Measurements from ENCODE around the gene COL23A1. TPM values are rescaled to one million over a fixed set of nuclear protein-coding genes. Genes with fewer than 3 reads are reported as not detected.

The COL23A1 gene
- total RNA-seq, 1 donor from 2014 or later, result 75.2 TPM

DNA sequence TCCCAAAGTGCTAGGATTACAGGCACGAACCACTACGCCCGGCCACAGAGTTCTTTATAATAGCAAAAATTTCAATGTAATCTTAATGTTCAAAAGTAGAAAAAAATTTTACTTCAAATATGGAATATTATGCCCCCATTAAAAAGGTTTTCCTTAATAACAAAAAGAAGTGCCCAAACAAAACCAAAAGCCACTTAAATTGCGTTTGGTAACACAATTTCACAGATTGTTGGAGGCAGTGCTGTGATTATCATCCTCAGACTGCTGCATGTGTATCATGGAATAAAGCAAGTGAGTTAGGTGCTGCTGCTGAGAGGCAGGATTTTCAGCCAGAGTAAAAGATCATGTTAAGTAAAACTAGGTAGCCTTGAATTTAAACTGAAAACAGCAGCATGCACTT is 132.7 kb downstream of the COL23A1 start:
- H3K4me1 Mint-ChIP-seq (ENCODE audit: unreplicated experiment), result peaks cover 30% of the 10 kb centered on the region
- H3K27ac Mint-ChIP-seq (ENCODE audit: unreplicated experiment), result no peak overlapping the region
- DNase-seq (ENCODE audit: low spot score), result no peak
- H3K27me3 Mint-ChIP-seq (ENCODE audit: unreplicated experiment), result peaks cover 1% of the 10 kb centered on the region
- no peaks in the 10 kb centered on the region for H3K9me3 Mint-ChIP-seq (ENCODE audit: unreplicated experiment)
- TF ChIP-seq, protein P1, sequence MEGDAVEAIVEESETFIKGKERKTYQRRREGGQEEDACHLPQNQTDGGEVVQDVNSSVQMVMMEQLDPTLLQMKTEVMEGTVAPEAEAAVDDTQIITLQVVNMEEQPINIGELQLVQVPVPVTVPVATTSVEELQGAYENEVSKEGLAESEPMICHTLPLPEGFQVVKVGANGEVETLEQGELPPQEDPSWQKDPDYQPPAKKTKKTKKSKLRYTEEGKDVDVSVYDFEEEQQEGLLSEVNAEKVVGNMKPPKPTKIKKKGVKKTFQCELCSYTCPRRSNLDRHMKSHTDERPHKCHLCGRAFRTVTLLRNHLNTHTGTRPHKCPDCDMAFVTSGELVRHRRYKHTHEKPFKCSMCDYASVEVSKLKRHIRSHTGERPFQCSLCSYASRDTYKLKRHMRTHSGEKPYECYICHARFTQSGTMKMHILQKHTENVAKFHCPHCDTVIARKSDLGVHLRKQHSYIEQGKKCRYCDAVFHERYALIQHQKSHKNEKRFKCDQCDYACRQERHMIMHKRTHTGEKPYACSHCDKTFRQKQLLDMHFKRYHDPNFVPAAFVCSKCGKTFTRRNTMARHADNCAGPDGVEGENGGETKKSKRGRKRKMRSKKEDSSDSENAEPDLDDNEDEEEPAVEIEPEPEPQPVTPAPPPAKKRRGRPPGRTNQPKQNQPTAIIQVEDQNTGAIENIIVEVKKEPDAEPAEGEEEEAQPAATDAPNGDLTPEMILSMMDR (IDR thresholded peaks at IDR 0.05; ENCODE audit: unreplicated experiment), result no peak
- H3K4me3 Mint-ChIP-seq (ENCODE audit: unreplicated experiment), result no peak overlapping the region
- no peaks in the 10 kb centered on the region for H3K36me3 Mint-ChIP-seq (ENCODE audit: low read depth, unreplicated experiment)

DNA sequence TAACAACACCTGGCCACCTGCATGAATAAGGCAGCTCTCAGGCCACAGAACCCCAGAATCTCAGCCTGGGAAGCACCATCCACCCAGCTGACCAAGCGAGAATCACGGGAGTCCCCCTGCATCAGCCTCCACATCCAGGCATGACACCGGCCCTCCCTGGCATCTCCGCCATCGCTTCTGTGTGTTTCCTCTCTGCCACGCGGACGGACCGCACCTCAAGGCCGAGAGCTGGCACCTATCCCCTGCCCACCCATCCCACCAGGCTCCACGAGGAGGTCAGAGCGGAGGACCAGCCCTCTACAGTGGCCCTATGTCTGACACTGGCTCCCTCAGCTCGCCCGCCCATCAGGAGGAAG is 134.7 kb downstream of the COL23A1 start:
- H3K27ac Mint-ChIP-seq (ENCODE audit: unreplicated experiment), result no peak overlapping the region
- H3K36me3 Mint-ChIP-seq (ENCODE audit: low read depth, unreplicated experiment), result no peaks in the 10 kb centered on the region
- peaks cover 1% of the 10 kb centered on the region for H3K27me3 Mint-ChIP-seq (ENCODE audit: unreplicated experiment)
- TF ChIP-seq, protein P1 (IDR thresholded peaks at IDR 0.05; ENCODE audit: unreplicated experiment), result no peak
- DNase-seq (ENCODE audit: low spot score), result no peak
- H3K9me3 Mint-ChIP-seq (ENCODE audit: unreplicated experiment), result no peaks in the 10 kb centered on the region
- H3K4me1 Mint-ChIP-seq (ENCODE audit: unreplicated experiment), result peaks cover 20% of the 10 kb centered on the region
- no peak overlapping the region for H3K4me3 Mint-ChIP-seq (ENCODE audit: unreplicated experiment)

DNA sequence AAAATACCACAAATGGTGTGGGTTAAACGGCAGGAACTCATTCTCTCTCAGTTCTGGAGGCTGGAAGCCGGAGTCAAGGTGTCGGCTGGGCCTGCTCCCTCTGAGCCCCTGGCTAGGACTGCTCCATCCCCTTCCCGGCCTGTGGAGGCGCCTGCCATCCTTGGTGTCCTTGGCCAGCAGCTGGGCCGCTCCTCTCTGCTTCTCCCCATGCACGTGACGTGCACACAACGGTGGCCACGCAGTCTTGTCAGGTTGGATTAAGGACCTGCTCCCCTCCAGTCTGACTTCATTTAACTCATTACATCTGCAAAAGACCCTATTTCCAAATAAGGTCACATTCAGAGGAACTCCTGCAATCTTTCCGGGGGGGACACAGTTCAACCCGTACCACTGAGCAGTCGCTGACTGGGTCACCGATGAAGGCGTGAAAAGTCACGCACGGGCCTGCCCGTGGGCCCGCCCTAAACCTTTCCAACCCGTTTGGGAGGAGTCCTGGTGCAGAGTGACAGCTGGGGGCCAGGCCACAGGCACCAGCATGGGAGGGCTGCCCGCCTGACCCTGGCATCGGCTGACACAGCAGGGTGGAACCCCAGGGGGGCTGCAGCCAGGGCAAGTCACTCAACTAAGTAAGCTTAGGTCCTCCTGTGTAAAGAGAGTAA is 135.2 kb downstream of the COL23A1 start:
- Mint-ChIP-seq H3K27me3 (ENCODE audit: unreplicated experiment) (peaks cover 1% of the 10 kb centered on the region), H3K9me3 (ENCODE audit: unreplicated experiment) (no peaks in the 10 kb centered on the region), H3K27ac (ENCODE audit: unreplicated experiment) (no peak overlapping the region), H3K36me3 (ENCODE audit: low read depth, unreplicated experiment) (no peaks in the 10 kb centered on the region), H3K4me1 (ENCODE audit: unreplicated experiment) (peaks cover 26% of the 10 kb centered on the region), H3K4me3 (ENCODE audit: unreplicated experiment) (no peak overlapping the region)
- no peak for DNase-seq (ENCODE audit: low spot score)
- TF ChIP-seq, protein P1 (IDR thresholded peaks at IDR 0.05; ENCODE audit: unreplicated experiment), result no peak

DNA sequence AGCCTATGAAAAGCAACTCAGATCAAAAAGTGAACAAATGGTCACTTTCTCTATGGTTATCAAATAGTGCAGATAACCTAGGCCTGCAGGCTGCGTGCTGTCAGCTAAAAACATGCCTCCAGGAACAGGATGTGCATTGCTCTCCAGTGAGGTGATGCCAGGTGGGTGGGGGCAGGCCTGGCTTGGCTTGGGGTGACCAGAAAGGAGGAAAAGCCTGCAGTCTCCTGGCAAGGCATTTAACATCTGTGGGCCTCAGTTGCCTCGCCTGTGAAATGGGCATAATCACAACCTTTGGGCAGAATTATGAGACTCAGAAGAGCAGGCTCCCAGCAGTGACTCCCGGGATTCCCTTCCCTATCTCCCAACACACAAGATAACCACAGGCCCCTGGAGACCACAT is 135.9 kb downstream of the COL23A1 start:
- Mint-ChIP-seq H3K27ac (ENCODE audit: unreplicated experiment) (peak overlapping the region; percentile 74), H3K4me1 (ENCODE audit: unreplicated experiment) (peaks cover 32% of the 10 kb centered on the region), H3K4me3 (ENCODE audit: unreplicated experiment) (no peak overlapping the region), H3K27me3 (ENCODE audit: unreplicated experiment) (peaks cover 1% of the 10 kb centered on the region), H3K9me3 (ENCODE audit: unreplicated experiment) (no peaks in the 10 kb centered on the region), H3K36me3 (ENCODE audit: low read depth, unreplicated experiment) (no peaks in the 10 kb centered on the region)
- TF ChIP-seq, protein P1 (IDR thresholded peaks at IDR 0.05; ENCODE audit: unreplicated experiment), result no peak
- DNase-seq (ENCODE audit: low spot score), result peak; percentile 27

DNA sequence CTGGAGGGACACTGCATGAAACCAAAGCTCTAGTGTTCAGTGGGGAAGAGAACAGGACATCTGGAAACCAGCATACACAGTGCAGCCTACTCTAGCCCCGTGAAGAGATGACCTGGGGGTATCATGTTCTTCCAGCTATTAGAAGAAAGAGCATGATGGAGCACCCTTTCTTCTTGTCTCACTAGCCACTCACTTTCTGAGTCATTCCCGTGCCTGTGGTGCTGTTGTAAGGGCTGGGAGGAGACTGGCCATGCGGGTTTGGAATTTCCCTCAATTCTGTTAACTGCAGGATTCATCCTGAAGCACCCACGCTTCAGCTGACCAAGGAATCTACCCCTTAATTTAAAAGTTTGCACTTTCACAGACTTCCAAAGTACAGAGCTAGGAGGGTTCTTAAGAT is 137.0 kb downstream of the COL23A1 start:
- Mint-ChIP-seq H3K9me3 (ENCODE audit: unreplicated experiment) (no peaks in the 10 kb centered on the region), H3K27ac (ENCODE audit: unreplicated experiment) (no peak overlapping the region), H3K27me3 (ENCODE audit: unreplicated experiment) (peaks cover 1% of the 10 kb centered on the region), H3K36me3 (ENCODE audit: low read depth, unreplicated experiment) (no peaks in the 10 kb centered on the region), H3K4me3 (ENCODE audit: unreplicated experiment) (no peak overlapping the region), H3K4me1 (ENCODE audit: unreplicated experiment) (peaks cover 30% of the 10 kb centered on the region)
- TF ChIP-seq, protein P1 (IDR thresholded peaks at IDR 0.05; ENCODE audit: unreplicated experiment), result no peak
- no peak for DNase-seq (ENCODE audit: low spot score)
